ENCODE data around the gene DCDC2.
"Not testable (repeated sequence)": the region's sequence is repeated elsewhere in the genome, so short reads cannot be mapped to it uniquely, and the experiment has no call there.

The DCDC2 gene

GRCh38 chr6:24146871-24147270 is 211.0 kb downstream of the DCDC2 start:
- H3K4me3 ChIP-seq (ENCODE audit: low read length): no peak overlapping the region
- DNase-seq (ENCODE audit: low read depth): no peak
- TF ChIP-seq, protein P1, sequence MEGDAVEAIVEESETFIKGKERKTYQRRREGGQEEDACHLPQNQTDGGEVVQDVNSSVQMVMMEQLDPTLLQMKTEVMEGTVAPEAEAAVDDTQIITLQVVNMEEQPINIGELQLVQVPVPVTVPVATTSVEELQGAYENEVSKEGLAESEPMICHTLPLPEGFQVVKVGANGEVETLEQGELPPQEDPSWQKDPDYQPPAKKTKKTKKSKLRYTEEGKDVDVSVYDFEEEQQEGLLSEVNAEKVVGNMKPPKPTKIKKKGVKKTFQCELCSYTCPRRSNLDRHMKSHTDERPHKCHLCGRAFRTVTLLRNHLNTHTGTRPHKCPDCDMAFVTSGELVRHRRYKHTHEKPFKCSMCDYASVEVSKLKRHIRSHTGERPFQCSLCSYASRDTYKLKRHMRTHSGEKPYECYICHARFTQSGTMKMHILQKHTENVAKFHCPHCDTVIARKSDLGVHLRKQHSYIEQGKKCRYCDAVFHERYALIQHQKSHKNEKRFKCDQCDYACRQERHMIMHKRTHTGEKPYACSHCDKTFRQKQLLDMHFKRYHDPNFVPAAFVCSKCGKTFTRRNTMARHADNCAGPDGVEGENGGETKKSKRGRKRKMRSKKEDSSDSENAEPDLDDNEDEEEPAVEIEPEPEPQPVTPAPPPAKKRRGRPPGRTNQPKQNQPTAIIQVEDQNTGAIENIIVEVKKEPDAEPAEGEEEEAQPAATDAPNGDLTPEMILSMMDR (conservative IDR thresholded peaks at IDR 0.05; ENCODE audit: low read depth, low read length): no peak

GRCh38 chr6:24145690-24146131 is 212.1 kb downstream of the DCDC2 start:
- H3K4me3 ChIP-seq (ENCODE audit: low read length): no peak overlapping the region
- TF ChIP-seq, protein P1 (conservative IDR thresholded peaks at IDR 0.05; ENCODE audit: low read depth, low read length): no peak
- DNase-seq (ENCODE audit: low read depth): no peak

- not testable (repeated sequence) for H3K4me3 ChIP-seq (ENCODE audit: low read length); DNase-seq (ENCODE audit: low read depth)
Observed at GRCh38 chr6:24142733-24143132, 215.1 kb downstream of the DCDC2 start.

DNA sequence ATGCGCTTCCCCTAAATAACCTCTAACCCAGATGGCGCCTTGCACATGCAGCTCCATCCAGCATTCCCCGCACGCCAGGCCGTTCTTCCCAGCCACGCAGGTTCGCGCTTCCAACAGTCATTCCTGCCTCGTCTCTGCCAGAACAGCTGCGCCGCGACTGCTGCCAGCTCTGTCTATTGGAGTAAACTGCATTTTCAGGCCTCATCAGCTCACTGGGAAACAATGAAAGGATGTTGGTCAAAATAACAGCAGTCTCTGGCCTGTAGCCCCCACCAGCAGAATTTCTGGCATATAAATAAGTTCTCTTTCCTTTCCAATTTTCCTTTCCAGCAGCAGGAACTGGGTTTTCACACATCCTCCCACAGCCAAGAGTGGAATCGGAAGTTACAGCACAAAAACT is 217.3 kb downstream of the DCDC2 start:
- TF ChIP-seq, protein P1 (conservative IDR thresholded peaks at IDR 0.05; ENCODE audit: low read depth, low read length): no peak
- DNase-seq (ENCODE audit: low read depth): no peak
- H3K4me3 ChIP-seq (ENCODE audit: low read length): no peak overlapping the region

GRCh38 chr6:24139639-24140038 is 218.2 kb downstream of the DCDC2 start:
- H3K4me3 ChIP-seq (ENCODE audit: low read length): no peak overlapping the region
- TF ChIP-seq, protein P1 (conservative IDR thresholded peaks at IDR 0.05; ENCODE audit: low read depth, low read length): no peak
- DNase-seq (ENCODE audit: low read depth): no peak

GRCh38 chr6:24139080-24139479 is 218.8 kb downstream of the DCDC2 start:
- no peak overlapping the region for H3K4me3 ChIP-seq (ENCODE audit: low read length)
- TF ChIP-seq, protein P1 (conservative IDR thresholded peaks at IDR 0.05; ENCODE audit: low read depth, low read length): no peak
- DNase-seq (ENCODE audit: low read depth): no peak

- no peak overlapping the region for H3K4me3 ChIP-seq (ENCODE audit: low read length)
- no peak for DNase-seq (ENCODE audit: low read depth)
- TF ChIP-seq, protein P1 (conservative IDR thresholded peaks at IDR 0.05; ENCODE audit: low read depth, low read length): no peak
Observed at GRCh38 chr6:24131751-24132150, 226.1 kb downstream of the DCDC2 start.

DNA sequence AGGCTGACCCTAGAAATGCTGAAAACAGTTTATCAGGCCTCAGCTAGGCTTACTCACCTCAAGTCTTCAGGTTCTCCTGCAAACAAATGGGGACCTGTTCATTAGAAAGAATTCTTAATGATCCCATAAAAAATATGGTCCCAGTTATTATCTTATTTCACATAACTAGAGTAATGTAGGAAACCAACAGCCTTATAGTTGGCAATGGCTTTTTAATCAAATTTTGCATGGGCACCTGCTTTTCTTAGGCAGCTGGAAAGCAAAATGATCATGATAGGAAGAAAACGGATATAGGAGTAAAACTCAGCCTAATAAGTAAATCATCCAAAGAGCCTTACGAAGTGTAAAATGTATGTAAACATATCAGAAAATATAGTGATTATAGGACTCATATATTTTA is 230.5 kb downstream of the DCDC2 start:
- no peak for DNase-seq (ENCODE audit: low read depth)
- H3K4me3 ChIP-seq (ENCODE audit: low read length): no peak overlapping the region
- TF ChIP-seq, protein P1 (conservative IDR thresholded peaks at IDR 0.05; ENCODE audit: low read depth, low read length): no peak
